ENCODE data around the gene VAV3. TPM values are rescaled to one million over a fixed set of nuclear protein-coding genes. Genes with fewer than 3 reads are reported as not detected.

The VAV3 gene
- total RNA-seq, 1 donor from 2014 or later: 11.3 TPM

DNA sequence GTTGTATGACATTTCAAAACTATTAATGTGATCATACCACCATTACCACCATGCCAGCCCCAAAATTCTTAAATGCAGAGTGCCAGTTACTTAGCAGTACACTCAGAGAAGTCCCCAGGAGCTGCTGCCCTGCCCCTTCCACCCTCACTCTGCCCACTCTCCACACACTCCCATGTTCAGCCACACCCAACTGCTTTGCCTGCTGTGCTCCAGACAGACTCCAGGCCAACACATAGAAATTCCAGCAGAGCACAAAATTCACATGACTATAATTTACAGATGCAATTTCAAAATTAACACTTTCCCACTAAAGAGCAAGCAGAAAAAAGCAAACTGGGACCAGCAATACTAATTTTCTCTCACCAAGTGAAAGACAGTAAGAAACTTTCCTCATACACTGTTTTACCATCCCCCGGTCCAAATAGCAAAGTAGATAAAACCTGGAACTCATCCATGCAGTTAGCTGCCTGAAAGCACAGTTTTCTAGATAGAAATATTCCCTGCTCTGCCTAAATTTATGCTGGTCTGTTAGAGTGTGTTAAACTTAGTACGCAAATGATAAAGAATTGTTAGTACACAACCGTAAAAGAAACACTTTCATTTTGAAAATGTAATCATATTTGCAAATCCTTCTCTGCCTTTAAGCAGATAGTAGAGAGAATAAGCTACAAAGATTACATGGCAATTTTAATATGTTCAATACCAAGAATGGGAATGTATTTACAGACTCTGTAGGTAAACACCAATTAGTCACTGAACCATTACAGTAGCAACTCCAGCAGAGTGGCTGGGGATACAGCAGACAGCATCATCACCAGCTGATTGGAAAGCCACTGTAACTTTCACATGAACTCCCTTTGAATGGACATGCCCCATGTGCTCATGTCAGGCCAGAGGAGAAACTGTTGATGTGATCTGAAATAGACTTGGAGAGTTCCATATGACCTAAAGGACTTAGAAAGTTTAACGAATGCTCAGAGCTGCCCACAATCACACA, 176.5 kb downstream of the VAV3 start:
- TF ChIP-seq, protein P1, sequence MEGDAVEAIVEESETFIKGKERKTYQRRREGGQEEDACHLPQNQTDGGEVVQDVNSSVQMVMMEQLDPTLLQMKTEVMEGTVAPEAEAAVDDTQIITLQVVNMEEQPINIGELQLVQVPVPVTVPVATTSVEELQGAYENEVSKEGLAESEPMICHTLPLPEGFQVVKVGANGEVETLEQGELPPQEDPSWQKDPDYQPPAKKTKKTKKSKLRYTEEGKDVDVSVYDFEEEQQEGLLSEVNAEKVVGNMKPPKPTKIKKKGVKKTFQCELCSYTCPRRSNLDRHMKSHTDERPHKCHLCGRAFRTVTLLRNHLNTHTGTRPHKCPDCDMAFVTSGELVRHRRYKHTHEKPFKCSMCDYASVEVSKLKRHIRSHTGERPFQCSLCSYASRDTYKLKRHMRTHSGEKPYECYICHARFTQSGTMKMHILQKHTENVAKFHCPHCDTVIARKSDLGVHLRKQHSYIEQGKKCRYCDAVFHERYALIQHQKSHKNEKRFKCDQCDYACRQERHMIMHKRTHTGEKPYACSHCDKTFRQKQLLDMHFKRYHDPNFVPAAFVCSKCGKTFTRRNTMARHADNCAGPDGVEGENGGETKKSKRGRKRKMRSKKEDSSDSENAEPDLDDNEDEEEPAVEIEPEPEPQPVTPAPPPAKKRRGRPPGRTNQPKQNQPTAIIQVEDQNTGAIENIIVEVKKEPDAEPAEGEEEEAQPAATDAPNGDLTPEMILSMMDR (IDR thresholded peaks at IDR 0.05): no peak
- ATAC-seq (no peak), DNase-seq (no peak)
- no peaks in the 10 kb centered on the region for H3K9me3 ChIP-seq
- H3K4me1 ChIP-seq: peaks cover 36% of the 10 kb centered on the region
- no peak overlapping the region for H3K27ac ChIP-seq
- no peaks in the 10 kb centered on the region for H3K36me3 ChIP-seq
- H3K4me3 ChIP-seq: peak overlapping the region; percentile 22
- intact Hi-C loops (cut with DNase I): no loop called here
- no peaks in the 10 kb centered on the region for H3K27me3 ChIP-seq (ENCODE audit: low read depth)

DNA sequence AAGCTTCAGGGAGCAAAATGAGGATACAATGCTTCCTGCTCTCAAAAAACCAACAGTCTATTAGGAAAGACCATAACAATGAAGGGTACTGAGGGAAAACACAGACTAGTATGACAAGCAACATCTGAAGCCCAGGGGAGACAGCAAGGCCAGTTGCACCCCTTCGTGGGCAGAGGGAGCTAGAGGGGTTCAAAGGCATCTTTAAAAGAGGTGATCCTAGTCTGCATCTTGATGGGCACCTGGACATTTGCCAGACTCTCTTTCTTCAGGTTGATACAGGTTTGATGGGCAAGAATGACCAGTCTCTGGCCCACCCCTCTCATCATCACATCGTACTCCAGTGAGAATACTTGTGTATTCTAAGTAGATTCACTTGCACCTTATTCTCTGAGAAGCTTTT, 177.7 kb downstream of the VAV3 start:
- H3K36me3 ChIP-seq: no peaks in the 10 kb centered on the region
- no peak for DNase-seq
- H3K27me3 ChIP-seq (ENCODE audit: low read depth): no peaks in the 10 kb centered on the region
- peaks cover 36% of the 10 kb centered on the region for H3K4me1 ChIP-seq
- peak; percentile 22 to 31 for ATAC-seq
- no peak overlapping the region for H3K4me3 ChIP-seq
- no peaks in the 10 kb centered on the region for H3K9me3 ChIP-seq
- TF ChIP-seq, protein P1 (IDR thresholded peaks at IDR 0.05): peak; percentile 12
- intact Hi-C loops (cut with DNase I): no loop called here
- peak overlapping the region; percentile 64 for H3K27ac ChIP-seq

DNA sequence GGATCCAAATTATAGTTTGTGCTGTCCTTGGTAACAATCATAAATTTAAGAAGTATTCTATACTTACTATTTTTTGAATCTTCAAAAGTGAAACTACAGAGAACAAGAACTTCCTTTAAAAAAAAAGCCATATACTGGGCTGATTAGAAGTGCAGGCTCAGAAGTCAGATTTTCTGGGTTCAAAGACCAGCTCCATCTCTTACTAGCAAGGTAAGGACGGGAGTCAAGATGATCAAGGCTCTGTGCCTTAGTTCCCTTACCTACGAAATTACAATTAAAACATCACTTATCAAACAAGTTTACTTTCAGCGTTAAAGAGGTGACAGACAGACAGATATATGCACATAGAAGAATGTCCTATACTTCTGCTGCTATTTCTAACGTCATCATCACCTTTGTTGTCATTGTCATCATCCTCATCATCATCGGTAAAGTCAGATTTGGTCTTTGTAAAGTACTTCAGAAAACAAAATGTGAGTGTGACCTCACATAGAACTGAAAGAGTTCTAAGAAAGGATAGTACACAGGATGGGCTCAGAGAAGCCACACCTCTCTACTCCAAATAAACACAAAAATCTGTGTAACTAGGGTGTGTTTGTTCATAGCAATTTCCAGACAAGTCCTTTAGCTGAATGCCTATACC, 178.7 kb downstream of the VAV3 start:
- Histone ChIP-seq H3K4me1 (peaks cover 36% of the 10 kb centered on the region), H3K27me3 (ENCODE audit: low read depth) (no peaks in the 10 kb centered on the region), H3K27ac (peak overlapping the region; percentile 64), H3K9me3 (no peaks in the 10 kb centered on the region), H3K36me3 (no peaks in the 10 kb centered on the region), H3K4me3 (peak overlapping the region; percentile 11)
- DNase-seq: no peak
- TF ChIP-seq, protein P1 (IDR thresholded peaks at IDR 0.05): no peak
- peak; percentile 51 to 60 for ATAC-seq
- intact Hi-C loops (cut with DNase I): no loop called here

DNA sequence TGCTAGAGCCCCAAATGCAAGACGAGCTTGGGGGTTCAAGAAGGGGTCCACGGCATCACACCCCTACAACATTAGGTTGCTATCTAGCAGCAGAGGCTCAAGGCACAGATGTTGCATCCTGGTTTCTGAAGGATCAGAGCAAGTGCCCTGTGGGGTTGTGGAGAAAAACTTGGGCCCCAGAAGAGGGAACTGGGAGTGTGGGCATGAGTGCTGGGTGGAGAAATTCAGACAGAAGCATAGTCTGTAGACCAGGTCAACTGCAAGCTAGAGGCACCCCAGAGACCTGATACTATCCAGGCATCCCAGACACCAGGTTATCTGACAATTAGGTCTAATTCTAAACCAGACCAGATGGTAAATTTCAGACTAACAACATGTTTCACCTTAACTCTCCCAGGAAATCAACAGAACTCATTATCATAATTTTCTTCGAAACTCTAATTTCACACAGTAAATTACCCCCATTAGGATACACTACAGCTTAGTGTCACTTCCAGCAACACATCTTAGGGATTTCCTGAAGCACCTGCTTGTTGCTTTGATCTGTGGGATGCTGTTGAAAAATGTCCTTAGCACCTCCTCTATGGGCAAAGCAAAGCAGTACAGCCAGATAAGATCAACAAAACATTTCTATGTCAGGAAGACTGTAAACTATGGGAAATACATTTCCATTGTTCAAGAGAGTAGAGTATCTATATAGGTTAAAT, 179.3 kb downstream of the VAV3 start:
- H3K27ac ChIP-seq: peak overlapping the region; percentile 64
- peaks cover 36% of the 10 kb centered on the region for H3K4me1 ChIP-seq
- no peak for DNase-seq
- no peaks in the 10 kb centered on the region for H3K9me3 ChIP-seq
- intact Hi-C loops (cut with DNase I): no loop called here
- no peaks in the 10 kb centered on the region for H3K36me3 ChIP-seq
- TF ChIP-seq, protein P1 (IDR thresholded peaks at IDR 0.05): no peak
- peak in 1 of 2 donors; percentile 30 for ATAC-seq
- no peaks in the 10 kb centered on the region for H3K27me3 ChIP-seq (ENCODE audit: low read depth)
- H3K4me3 ChIP-seq: peak overlapping the region; percentile 11

DNA sequence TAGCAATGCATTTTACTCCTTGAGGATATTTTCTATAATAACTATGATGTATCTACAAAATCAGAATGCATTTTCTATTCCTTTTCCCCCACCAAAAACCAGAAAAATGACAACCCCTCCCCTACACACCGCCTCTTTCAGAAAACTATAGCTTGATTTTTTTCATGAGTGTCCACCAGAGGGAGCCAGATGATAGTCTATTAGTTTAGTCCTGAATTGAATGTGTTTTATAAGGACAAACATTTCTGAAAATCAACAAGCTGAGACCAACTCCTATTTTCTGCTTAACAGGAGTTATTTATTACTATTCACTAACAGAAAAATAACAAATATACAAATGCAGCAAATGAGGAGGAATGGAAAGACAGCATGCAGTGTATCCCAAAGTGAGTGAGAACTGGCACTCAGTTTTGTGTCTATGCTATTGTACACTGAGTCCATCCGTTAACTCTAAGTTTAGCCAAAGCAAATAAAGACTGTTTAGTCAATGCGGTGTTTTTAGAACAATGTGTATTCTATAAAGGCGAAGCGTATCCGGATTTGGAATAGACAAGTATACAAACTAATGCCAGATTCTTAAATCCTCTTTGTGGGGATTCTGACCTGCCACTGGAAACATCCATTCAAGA, 182.6 kb downstream of the VAV3 start:
- Histone ChIP-seq H3K9me3 (no peaks in the 10 kb centered on the region), H3K4me3 (no peak overlapping the region), H3K36me3 (no peaks in the 10 kb centered on the region), H3K4me1 (peaks cover 22% of the 10 kb centered on the region), H3K27me3 (ENCODE audit: low read depth) (no peaks in the 10 kb centered on the region), H3K27ac (no peak overlapping the region)
- no peak for DNase-seq
- intact Hi-C loops (cut with DNase I): loop anchor here (5.0 kb wide), 1 partner anchor 345 kb away; no protein-coding TSS in a partner anchor
- ATAC-seq: peak; percentile 56 to 59
- TF ChIP-seq, protein P1 (IDR thresholded peaks at IDR 0.05): peak; percentile 73
